HEK293 (cell line): Measurements from ENCODE around the gene RPS6KA3.

Experiments used
- CTCF ChIA-PET: fragments of 350-600 bp; formaldehyde crosslinking; extraction: SDS; loops from one replicate; lab custom pipeline; 2021; ENCODE audit warnings: antibody characterized with exemption; lab: Yijun Ruan, JAX
- POLR2A ChIA-PET: fragments of 300-600 bp; formaldehyde crosslinking; extraction: SDS; loops from one replicate; lab custom pipeline; 2020; ENCODE audit warnings: antibody characterized with exemption, inconsistent platforms; lab: Yijun Ruan, JAX
- H3K27ac ChIP-seq: fragments of 200-500 bp; sonication (Bioruptor generic); 2 replicates; pipeline ENCODE4 v1.5.1; 2014; ENCODE audit warnings: low read depth, low read length, control low read depth, inconsistent platforms; ENCODE audit errors: extremely low read depth
- H3K36me3 ChIP-seq, 2 experiments: fragments of 200-500 bp in 1 of 2; sonication (Bioruptor generic) in 1 of 2; 1 replicate in 1 of 2; 2 replicates in 1 of 2; pipeline ENCODE4 v1.5.1; 2014 to 2017; ENCODE audit warnings: inconsistent platforms in 2 of 2, low read length in 2 of 2; ENCODE audit not compliant: control insufficient read depth in 2 of 2, insufficient read depth in 1 of 2
- H3K4me1 ChIP-seq: fragments of 200-500 bp; sonication (Bioruptor generic); 2 replicates; pipeline ENCODE4 v1.5.1; 2014; ENCODE audit warnings: mild to moderate bottlenecking, low read length, inconsistent platforms; ENCODE audit not compliant: control insufficient read depth, insufficient read depth
- H3K4me3 ChIP-seq: 2 replicates; pipeline ENCODE4 v1.5.1; 2011; ENCODE audit warnings: low read depth, mild to moderate bottlenecking, control low read depth, low read length, moderate library complexity
- H3K9me3 ChIP-seq: fragments of 200-500 bp; sonication (Bioruptor generic); 2 replicates; pipeline ENCODE4 v1.5.1; 2014; ENCODE audit warnings: low read depth, low read length, inconsistent platforms; ENCODE audit not compliant: control insufficient read depth, insufficient read depth
- CTCF ChIP-seq: fragments of 450-650 bp; formaldehyde crosslinking; IDR thresholded peaks from 2 replicates; pipeline ENCODE4 v1.5.1; 2016; ENCODE audit warnings: missing biosample characterization, missing genetic modification characterization
- GLIS2 ChIP-seq: fragments of 450-650 bp; formaldehyde crosslinking; IDR thresholded peaks from 2 replicates; pipeline ENCODE4 v1.5.1; 2016; ENCODE audit warnings: missing biosample characterization, missing genetic modification characterization
- MEIS1 ChIP-seq: sonication (generic); formaldehyde crosslinking; IDR thresholded peaks from 2 replicates; pipeline ENCODE4 v1.8.1; 2022; ENCODE audit warnings: missing genetic modification reagents, mild to moderate bottlenecking, borderline replicate concordance
- PRDM1 ChIP-seq: fragments of 450-650 bp; formaldehyde crosslinking; IDR thresholded peaks from 2 replicates; pipeline ENCODE4; 2016; ENCODE audit warnings: missing biosample characterization, missing genetic modification characterization
- PRDM10 ChIP-seq: fragments of 450-650 bp; formaldehyde crosslinking; IDR thresholded peaks from 2 replicates; pipeline ENCODE4 v1.5.1; 2016; ENCODE audit warnings: missing biosample characterization, missing genetic modification characterization
- SCRT1 ChIP-seq: fragments of 450-650 bp; formaldehyde crosslinking; IDR thresholded peaks from 2 replicates; pipeline ENCODE4 v1.5.1; 2016; ENCODE audit warnings: missing biosample characterization, missing genetic modification characterization, borderline replicate concordance
- SCRT2 ChIP-seq: fragments of 450-650 bp; formaldehyde crosslinking; IDR thresholded peaks from 2 replicates; pipeline ENCODE4 v1.5.1; 2016; ENCODE audit warnings: missing biosample characterization, missing genetic modification characterization
- SP7 ChIP-seq: fragments of 450-650 bp; formaldehyde crosslinking; IDR thresholded peaks from 2 replicates; pipeline ENCODE4 v1.5.1; 2016; ENCODE audit warnings: missing biosample characterization, missing genetic modification characterization
- ZBTB10 ChIP-seq: fragments of 450-650 bp; formaldehyde crosslinking; IDR thresholded peaks from 2 replicates; pipeline ENCODE4 v1.5.1; 2016; ENCODE audit warnings: missing biosample characterization, missing genetic modification characterization
- ZBTB44 ChIP-seq: fragments of 450-650 bp; IDR thresholded peaks from 2 replicates; pipeline ENCODE4 v1.5.1; 2018; ENCODE audit warnings: missing biosample characterization, mild to moderate bottlenecking, missing genetic modification characterization
- ZNF112 ChIP-seq: fragments of 450-650 bp; formaldehyde crosslinking; IDR thresholded peaks from 2 replicates; pipeline ENCODE4 v1.5.0; 2017; ENCODE audit warnings: missing biosample characterization, missing genetic modification characterization
- ZNF121 ChIP-seq: fragments of 450-650 bp; formaldehyde crosslinking; IDR thresholded peaks from 2 replicates; pipeline ENCODE4 v1.5.1; 2016; ENCODE audit warnings: missing biosample characterization, missing genetic modification characterization
- ZNF157 ChIP-seq: fragments of 450-650 bp; formaldehyde crosslinking; IDR thresholded peaks from 2 replicates; pipeline ENCODE4 v1.5.1; 2016; ENCODE audit warnings: missing biosample characterization, missing genetic modification characterization
- ZNF19 ChIP-seq: fragments of 450-650 bp; formaldehyde crosslinking; IDR thresholded peaks from 2 replicates; pipeline ENCODE4; 2016; ENCODE audit warnings: missing biosample characterization, missing genetic modification characterization, low read depth
- ZNF221 ChIP-seq: fragments of 450-650 bp; formaldehyde crosslinking; IDR thresholded peaks from 2 replicates; pipeline ENCODE4 v1.5.1; 2017; ENCODE audit warnings: missing biosample characterization, missing genetic modification characterization, borderline replicate concordance
- ZNF248 ChIP-seq: fragments of 450-650 bp; formaldehyde crosslinking; IDR thresholded peaks from 2 replicates; pipeline ENCODE4 v1.5.1; 2017; ENCODE audit warnings: missing biosample characterization, missing genetic modification characterization
- ZNF37A ChIP-seq: fragments of 450-650 bp; IDR thresholded peaks from 2 replicates; pipeline ENCODE4 v1.5.1; 2018; ENCODE audit warnings: missing biosample characterization, missing genetic modification characterization
- ZNF488 ChIP-seq: fragments of 450-650 bp; formaldehyde crosslinking; IDR thresholded peaks from 2 replicates; pipeline ENCODE4 v1.5.1; 2016; ENCODE audit warnings: missing biosample characterization, missing genetic modification characterization
- ZNF514 ChIP-seq: fragments of 450-650 bp; formaldehyde crosslinking; IDR thresholded peaks from 2 replicates; pipeline ENCODE4 v1.5.1; 2016; ENCODE audit warnings: missing biosample characterization, missing genetic modification characterization
- ZNF664 ChIP-seq: fragments of 450-650 bp; formaldehyde crosslinking; IDR thresholded peaks from 2 replicates; pipeline ENCODE4 v1.5.1; 2016; ENCODE audit warnings: missing biosample characterization, missing genetic modification characterization

RPS6KA3 gene

GRCh38 chrX:20285511-20285910 is 18.8 kb upstream of the RPS6KA3 start:
- no peak for TF ChIP-seq ZBTB10 (tag by site-specific recombination)
- TF ChIP-seq ZNF221, result no peak
- no peak for TF ChIP-seq ZBTB44 (tag by site-specific recombination)
- no peak for TF ChIP-seq SCRT2 (tag by site-specific recombination)
- TF ChIP-seq SCRT1 (tag by site-specific recombination), result no peak
- no peak for TF ChIP-seq CTCF
- no peak for TF ChIP-seq PRDM10 (tag by site-specific recombination)
- no peak for TF ChIP-seq MEIS1 (CRISPR knock-in tag)
- no peak for TF ChIP-seq ZNF112 (tag by site-specific recombination)
- no peak for TF ChIP-seq ZNF664 (tag by site-specific recombination)
- TF ChIP-seq ZNF248 (tag by site-specific recombination), result no peak
- no peak for TF ChIP-seq PRDM1 (tag by site-specific recombination)
- no peak for TF ChIP-seq GLIS2 (tag by site-specific recombination)
- TF ChIP-seq ZNF37A (tag by site-specific recombination), result no peak
- no peak for TF ChIP-seq ZNF488 (tag by site-specific recombination)
- TF ChIP-seq ZNF514 (tag by site-specific recombination), result no peak
- no peak for TF ChIP-seq ZNF157 (tag by site-specific recombination)
- TF ChIP-seq ZNF19 (tag by site-specific recombination), result no peak
- TF ChIP-seq SP7, result no peak
- TF ChIP-seq ZNF121 (tag by site-specific recombination), result no peak
- no peak overlapping the region for H3K27ac ChIP-seq

More at GRCh38 chrX:20285511-20285910, 18.8 kb upstream of the RPS6KA3 start:
- ChIA-PET CTCF (no interaction called here), POLR2A (no interaction called here)
- Histone ChIP-seq H3K9me3 (no peaks in the 10 kb centered on the region), H3K4me3 (no peak overlapping the region), H3K4me1 (no peaks in the 10 kb centered on the region), H3K36me3 (no peaks in the 10 kb centered on the region)
